ENCODE data around the gene WDR7.

DNA sequence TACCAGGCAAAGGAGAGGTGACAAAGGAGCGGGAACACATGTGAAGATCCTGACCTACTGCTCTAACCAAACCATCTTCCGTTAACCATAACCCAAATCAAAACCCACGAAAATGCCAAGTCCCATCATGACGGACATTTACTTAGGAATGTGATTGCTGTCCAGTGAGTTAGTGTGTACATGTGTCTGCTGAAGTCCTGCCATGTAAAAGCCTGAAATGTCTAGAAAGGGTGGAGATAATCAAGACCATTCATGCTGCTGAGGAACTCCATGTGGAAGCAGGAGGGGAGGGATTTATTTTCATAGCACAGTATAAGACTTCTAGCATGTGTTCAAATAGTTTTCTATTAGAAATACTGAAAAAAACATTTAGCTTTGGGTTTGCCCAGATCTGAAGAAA lies 358.7 kb downstream of the WDR7 start:
- no peak for TF ChIP-seq POLR2A (IDR thresholded peaks at IDR 0.05)
- TF ChIP-seq, protein P1, sequence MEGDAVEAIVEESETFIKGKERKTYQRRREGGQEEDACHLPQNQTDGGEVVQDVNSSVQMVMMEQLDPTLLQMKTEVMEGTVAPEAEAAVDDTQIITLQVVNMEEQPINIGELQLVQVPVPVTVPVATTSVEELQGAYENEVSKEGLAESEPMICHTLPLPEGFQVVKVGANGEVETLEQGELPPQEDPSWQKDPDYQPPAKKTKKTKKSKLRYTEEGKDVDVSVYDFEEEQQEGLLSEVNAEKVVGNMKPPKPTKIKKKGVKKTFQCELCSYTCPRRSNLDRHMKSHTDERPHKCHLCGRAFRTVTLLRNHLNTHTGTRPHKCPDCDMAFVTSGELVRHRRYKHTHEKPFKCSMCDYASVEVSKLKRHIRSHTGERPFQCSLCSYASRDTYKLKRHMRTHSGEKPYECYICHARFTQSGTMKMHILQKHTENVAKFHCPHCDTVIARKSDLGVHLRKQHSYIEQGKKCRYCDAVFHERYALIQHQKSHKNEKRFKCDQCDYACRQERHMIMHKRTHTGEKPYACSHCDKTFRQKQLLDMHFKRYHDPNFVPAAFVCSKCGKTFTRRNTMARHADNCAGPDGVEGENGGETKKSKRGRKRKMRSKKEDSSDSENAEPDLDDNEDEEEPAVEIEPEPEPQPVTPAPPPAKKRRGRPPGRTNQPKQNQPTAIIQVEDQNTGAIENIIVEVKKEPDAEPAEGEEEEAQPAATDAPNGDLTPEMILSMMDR (IDR thresholded peaks at IDR 0.05): no peak
- TF ChIP-seq POLR2AphosphoS5 (IDR thresholded peaks at IDR 0.05): no peak

All from prostate gland (tissue), 2 donors.